GM10847 (cell line): ENCODE measurements around the gene OAS2.

Experiments used
- POLR2A ChIP-seq: IDR thresholded peaks from 2 replicates; pipeline ENCODE4 v1.6.1; 2011; ENCODE audit not compliant: insufficient read length; ENCODE audit errors: extremely low read depth

The OAS2 gene

GRCh38 chr12:112944024-112944690 is 34.2 kb upstream of the OAS2 start:
- no peak for TF ChIP-seq POLR2A

GRCh38 chr12:112945515-112945914 is 32.8 kb upstream of the OAS2 start:
- no peak for TF ChIP-seq POLR2A

DNA sequence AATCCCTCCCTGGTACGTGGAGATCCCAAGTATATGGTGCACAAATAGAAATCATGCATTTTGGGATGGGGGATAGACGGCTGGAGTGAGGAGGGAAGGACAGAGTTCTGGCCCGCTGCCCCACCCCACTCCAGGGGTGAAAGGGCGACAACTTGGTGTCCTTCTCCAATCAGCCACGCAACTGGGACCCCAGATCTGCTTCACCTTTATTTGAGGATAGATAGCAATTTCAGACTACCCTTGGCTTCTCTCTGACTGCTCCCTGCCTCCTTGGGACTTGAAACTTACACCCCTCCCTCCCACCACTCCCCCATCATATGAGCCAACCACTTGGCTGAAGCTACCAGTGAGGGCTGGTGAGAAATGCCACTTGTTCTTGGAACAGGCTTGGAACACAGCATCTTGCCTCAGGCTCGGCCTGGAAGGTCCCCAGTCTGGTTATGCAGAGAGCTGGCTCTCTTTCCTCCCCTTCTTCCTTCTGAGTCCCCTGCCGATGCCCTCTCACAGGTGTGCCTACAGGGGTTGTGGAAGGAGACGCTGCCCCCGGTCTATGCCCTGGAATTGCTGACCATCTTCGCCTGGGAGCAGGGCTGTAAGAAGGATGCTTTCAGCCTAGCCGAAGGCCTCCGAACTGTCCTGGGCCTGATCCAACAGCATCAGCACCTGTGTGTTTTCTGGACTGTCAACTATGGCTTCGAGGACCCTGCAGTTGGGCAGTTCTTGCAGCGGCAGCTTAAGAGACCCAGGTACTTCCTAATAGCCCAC is 31.9 kb upstream of the OAS2 start:
- TF ChIP-seq POLR2A = no peak

GRCh38 chr12:112947314-112947713 is 31.0 kb upstream of the OAS2 start:
- no peak for TF ChIP-seq POLR2A

GRCh38 chr12:112947761-112948160 is 30.6 kb upstream of the OAS2 start:
- TF ChIP-seq POLR2A = no peak

GRCh38 chr12:112948806-112949205 is 29.5 kb upstream of the OAS2 start:
- TF ChIP-seq POLR2A = no peak

- no peak for TF ChIP-seq POLR2A
These were observed 27.6 kb upstream of the OAS2 start for GRCh38 chr12:112950701-112951100.

- no peak for TF ChIP-seq POLR2A
These were observed 17.2 kb upstream of the OAS2 start for GRCh38 chr12:112961074-112961473.

DNA sequence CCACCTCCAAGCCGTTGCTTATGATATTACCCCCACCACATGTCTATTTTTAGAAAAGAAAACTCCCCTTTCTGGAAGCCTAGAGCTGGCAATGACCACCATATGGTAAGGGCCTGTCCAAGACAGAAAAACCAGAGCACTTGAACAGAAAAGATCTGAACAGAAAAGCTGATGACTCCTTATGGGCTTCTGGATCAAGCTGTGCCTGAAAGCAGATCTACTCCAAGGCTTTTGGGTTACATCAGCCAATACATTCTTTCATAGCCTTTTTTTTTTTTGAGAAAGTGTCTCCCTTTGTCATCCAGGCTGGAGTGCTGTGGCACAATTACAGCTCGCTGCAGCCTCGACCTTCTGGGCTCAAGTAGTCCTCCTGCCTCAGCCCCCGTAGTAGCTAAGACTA is 16.8 kb upstream of the OAS2 start:
- no peak for TF ChIP-seq POLR2A

DNA sequence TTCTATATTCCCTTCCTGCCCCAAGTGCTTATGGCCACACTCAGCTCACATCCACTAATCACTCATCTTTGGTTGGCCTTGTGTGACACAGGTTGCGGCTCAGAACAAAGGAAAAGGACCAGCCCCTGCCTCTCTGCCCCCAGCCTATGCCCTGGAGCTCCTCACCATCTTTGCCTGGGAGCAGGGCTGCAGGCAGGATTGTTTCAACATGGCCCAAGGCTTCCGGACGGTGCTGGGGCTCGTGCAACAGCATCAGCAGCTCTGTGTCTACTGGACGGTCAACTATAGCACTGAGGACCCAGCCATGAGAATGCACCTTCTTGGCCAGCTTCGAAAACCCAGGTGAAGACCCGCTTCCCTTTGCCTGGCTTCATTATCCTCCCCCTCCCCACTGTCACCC is 15.8 kb upstream of the OAS2 start:
- no peak for TF ChIP-seq POLR2A

DNA sequence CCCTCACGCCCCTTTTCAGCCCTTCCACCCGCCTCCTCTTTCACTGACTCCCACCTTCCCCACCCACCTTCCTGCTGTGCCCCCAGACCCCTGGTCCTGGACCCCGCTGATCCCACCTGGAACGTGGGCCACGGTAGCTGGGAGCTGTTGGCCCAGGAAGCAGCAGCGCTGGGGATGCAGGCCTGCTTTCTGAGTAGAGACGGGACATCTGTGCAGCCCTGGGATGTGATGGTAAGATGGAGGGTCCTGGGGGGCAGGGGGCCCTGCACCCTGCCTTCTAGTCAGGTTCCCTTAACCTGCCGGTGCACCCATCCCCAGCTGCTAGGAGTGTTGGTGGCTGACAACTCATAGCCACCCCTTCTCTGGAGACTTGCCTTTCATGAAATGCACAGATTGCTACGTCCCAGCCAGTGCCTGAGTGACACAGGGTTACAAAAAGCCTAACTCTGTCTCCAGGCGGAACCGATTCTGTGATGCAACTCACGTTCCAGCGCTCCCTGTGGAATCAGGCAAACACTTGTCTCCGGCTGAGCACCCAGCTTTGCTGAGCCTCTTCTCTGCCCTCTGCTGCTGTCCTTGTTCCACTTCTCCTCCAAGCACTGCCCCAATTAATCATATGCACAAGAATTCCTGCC is 15.0 kb upstream of the OAS2 start:
- no peak for TF ChIP-seq POLR2A

- TF ChIP-seq POLR2A = no peak
These were observed 14.2 kb upstream of the OAS2 start for GRCh38 chr12:112964067-112964670.

DNA sequence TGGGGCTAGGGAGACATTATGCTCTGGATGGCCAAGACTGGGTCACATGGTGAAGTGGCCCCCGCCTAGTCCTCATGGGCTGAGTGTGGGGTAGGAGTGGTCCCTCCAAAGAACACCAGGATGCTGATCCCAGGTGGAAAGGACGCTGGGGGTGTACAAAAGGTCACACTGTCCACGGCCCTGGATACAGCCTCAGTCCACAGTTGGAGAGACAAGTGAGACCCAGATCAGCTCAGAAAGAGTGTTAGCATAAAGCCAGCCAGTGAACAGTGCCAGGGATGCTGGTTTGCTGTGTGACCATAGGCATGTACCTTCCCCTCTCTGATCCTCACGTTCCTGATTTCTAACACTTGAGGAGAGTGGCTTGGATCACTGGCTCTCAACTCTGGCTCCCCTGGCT is 13.4 kb upstream of the OAS2 start:
- TF ChIP-seq POLR2A = no peak

DNA sequence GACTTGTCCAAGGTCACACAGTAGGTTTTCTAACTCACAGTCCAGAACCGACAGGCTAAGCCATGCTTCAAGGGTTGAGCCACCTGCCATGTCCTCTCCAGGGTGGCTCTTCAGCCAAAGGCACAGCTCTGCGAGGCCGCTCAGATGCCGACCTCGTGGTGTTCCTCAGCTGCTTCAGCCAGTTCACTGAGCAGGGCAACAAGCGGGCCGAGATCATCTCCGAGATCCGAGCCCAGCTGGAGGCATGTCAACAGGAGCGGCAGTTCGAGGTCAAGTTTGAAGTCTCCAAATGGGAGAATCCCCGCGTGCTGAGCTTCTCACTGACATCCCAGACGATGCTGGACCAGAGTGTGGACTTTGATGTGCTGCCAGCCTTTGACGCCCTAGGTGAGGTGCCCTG is 12.7 kb upstream of the OAS2 start:
- no peak for TF ChIP-seq POLR2A

DNA sequence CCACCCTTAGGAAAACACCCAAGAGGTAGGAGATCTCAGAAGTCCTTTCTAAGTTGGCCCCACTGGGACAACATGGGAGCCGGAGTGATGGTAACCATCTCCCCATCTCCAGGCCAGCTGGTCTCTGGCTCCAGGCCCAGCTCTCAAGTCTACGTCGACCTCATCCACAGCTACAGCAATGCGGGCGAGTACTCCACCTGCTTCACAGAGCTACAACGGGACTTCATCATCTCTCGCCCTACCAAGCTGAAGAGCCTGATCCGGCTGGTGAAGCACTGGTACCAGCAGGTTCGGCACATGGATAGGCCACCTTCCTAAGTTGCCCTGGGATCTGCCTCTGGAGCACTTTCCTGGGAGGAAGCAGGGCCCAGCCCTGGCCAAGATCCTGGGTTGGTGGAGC is 11.0 kb upstream of the OAS2 start:
- no peak for TF ChIP-seq POLR2A

- TF ChIP-seq POLR2A = no peak
These were observed 10.5 kb upstream of the OAS2 start for GRCh38 chr12:112967858-112968257.
